Keratinocyte (primary cell): ENCODE results near the gene BEGAIN. TPM values are rescaled to one million over a fixed set of nuclear protein-coding genes. Genes with fewer than 3 reads are reported as not detected.

Experiments used
- DNase-seq: peaks from one replicate; pipeline ENCODE4 v3.0.0-alpha.2; 2011; ENCODE audit warnings: low read depth, missing footprints, low spot score
- FAIRE-seq: peaks from 2 replicates; lab custom pipeline; 2011; peaks lifted over from hg19 to GRCh38; lab: Jason Lieb, UNC
- H2AFZ ChIP-seq: 2 replicates; pipeline ENCODE4 v1.6.0; 2012; ENCODE audit warnings: low read length, control low read depth, inconsistent platforms; ENCODE audit not compliant: control insufficient read depth
- H3K27ac ChIP-seq: 2 replicates; pipeline ENCODE4 v1.5.1; 2011; ENCODE audit warnings: low read length; ENCODE audit not compliant: control insufficient read depth, insufficient read depth
- H3K27me3 ChIP-seq: 3 replicates; pipeline ENCODE4 v1.6.0; 2011; ENCODE audit warnings: low read length; ENCODE audit not compliant: control insufficient read depth, insufficient read depth; ENCODE audit errors: extremely low read depth
- H3K36me3 ChIP-seq, 2 experiments: 2 replicates in 1 of 2; 3 replicates in 1 of 2; pipeline ENCODE4 v1.5.1; 2011; ENCODE audit warnings: low read length in 2 of 2, mild to moderate bottlenecking in 1 of 2; ENCODE audit not compliant: control insufficient read depth in 2 of 2, insufficient read depth in 2 of 2; ENCODE audit errors: extremely low read depth in 1 of 2
- H3K4me1 ChIP-seq: 3 replicates; pipeline ENCODE4 v1.5.1; 2011; ENCODE audit warnings: low read length; ENCODE audit not compliant: control insufficient read depth, insufficient read depth; ENCODE audit errors: extremely low read depth
- H3K4me2 ChIP-seq: 3 replicates; pipeline ENCODE4 v1.6.0; 2011; ENCODE audit warnings: low read depth, low read length; ENCODE audit not compliant: control insufficient read depth, insufficient read depth; ENCODE audit errors: extremely low read depth
- H3K4me3 ChIP-seq, 3 experiments: fragments of 200-600 bp in 1 of 3; sonication (generic) in 1 of 3; 2 replicates in 2 of 3; 3 replicates in 1 of 3; pipeline ENCODE4 v1.5.1; 2011 to 2016; ENCODE audit warnings: low read length in 3 of 3, mild to moderate bottlenecking in 3 of 3, control low read depth in 2 of 3, inconsistent platforms in 1 of 3, low read depth in 1 of 3, mixed read lengths in 1 of 3, mixed run types in 1 of 3, moderate library complexity in 1 of 3; ENCODE audit not compliant: control insufficient read depth in 2 of 3, insufficient read depth in 2 of 3; ENCODE audit errors: extremely low read depth in 1 of 3
- H3K79me2 ChIP-seq: 2 replicates; pipeline ENCODE4 v1.6.0; 2012; ENCODE audit warnings: low read length; ENCODE audit not compliant: control insufficient read depth, insufficient read depth
- H3K9ac ChIP-seq: 3 replicates; pipeline ENCODE4 v1.6.0; 2011; ENCODE audit warnings: low read length; ENCODE audit not compliant: control insufficient read depth, insufficient read depth; ENCODE audit errors: extremely low read depth
- H3K9me1 ChIP-seq: 3 replicates; pipeline ENCODE4 v1.6.0; 2011; ENCODE audit warnings: low read length; ENCODE audit not compliant: control insufficient read depth, insufficient read depth; ENCODE audit errors: extremely low read depth
- H3K9me3 ChIP-seq: 2 replicates; pipeline ENCODE4 v1.5.1; 2012; ENCODE audit warnings: low read depth, low read length; ENCODE audit not compliant: control insufficient read depth
- H4K20me1 ChIP-seq: 3 replicates; pipeline ENCODE4 v1.6.0; 2011; ENCODE audit warnings: low read length; ENCODE audit not compliant: control insufficient read depth, insufficient read depth; ENCODE audit errors: extremely low read depth
- EZH2 ChIP-seq: IDR thresholded peaks from one replicate; pipeline ENCODE4 v1.6.1; 2012; ENCODE audit warnings: inconsistent platforms, mild to moderate bottlenecking, low read length, moderate library complexity
- dilution Hi-C: fragments of 300-500 bp; cut with MboI; formaldehyde crosslinking; loops from one replicate; pipeline ENCODE4 v1.7.0; 2020; ENCODE audit warnings: low sequenced_read_pairs; ENCODE audit not compliant: extremely low pct_ligation_motif_present
- polyA plus RNA-seq, 5 experiments: library from polyadenylated mRNA; depleted of rRNA in 3 of 5; stranded (reverse) in 3 of 5; stranded (forward) in 1 of 5; unstranded in 1 of 5; fragments of >200 nt; gene quantifications; 1 replicate in 1 of 5; 2 replicates in 3 of 5; 3 replicates in 1 of 5; pipeline versions ENCODE4 v1.2.1 to v1.2.3, GENCODE V29; 2011 to 2012; ENCODE audit warnings: missing spikeins in 2 of 5, low read depth in 1 of 5, low replicate concordance in 1 of 5
- TF ChIP-seq, protein P1 (sequence below), 3 experiments: IDR thresholded peaks in 1 of 3; conservative IDR thresholded peaks in 1 of 3; optimal IDR thresholded peaks in 1 of 3; 2 replicates in 2 of 3; 3 replicates in 1 of 3; pipeline versions ENCODE3 to v1.5.1; 2011; ENCODE audit warnings: low read length in 3 of 3, mild to moderate bottlenecking in 3 of 3, moderate library complexity in 2 of 3, control low read depth in 1 of 3, inconsistent platforms in 1 of 3; ENCODE audit not compliant: insufficient read depth in 2 of 3; ENCODE audit errors: extremely low read depth in 1 of 3

Gene BEGAIN
- polyA plus RNA-seq, 1 donor (not counting 4 experiments of a cell fraction or from before 2014, with no cell fraction given): 0.25 TPM

DNA sequence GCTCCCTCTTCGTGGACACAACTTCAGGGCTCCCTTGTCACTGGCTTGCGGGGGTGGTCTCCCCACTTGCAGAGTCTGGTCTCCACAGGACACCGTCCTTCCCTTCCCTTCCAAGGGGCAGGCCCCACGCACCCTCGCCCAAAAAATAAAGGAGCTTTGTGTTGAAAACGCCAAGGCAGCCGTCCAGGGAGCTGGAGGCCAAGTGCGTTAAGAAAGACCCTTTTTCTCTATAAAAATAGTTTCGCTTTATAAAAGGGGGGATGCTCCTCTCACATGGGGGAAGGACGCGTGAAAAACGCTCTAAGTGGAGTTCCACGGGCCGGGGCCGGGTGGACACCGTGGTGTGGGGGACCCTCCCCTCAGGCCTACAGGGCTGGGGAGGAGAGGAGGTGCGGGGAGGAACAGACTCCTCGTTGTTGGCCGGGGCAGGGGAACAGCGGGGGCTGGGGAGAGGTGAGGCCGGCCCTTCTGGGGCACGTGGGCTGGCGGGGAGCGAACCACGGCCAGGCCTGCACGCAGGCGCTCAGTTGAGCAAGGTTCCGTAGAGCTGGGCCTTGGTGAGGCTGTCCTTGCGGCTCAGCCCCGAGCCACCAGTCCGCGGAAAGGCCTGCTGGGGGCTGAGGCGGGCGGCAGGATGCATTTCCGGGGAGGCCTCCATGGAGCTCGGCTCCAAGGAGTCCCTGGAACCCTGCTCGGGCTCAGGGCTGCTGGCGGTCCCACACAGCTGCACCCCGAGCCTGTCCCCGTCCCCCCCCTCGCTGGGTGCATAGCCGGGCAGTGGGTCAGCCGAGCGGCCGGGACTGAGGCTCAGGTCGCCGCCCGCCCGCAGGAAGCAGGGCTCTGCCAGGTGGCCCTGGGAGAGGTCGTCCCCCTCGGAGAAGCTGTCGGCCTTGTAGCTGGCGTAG lies 49.5 kb downstream of the BEGAIN start:
- Histone ChIP-seq H3K9me1 (no peaks in the 10 kb centered on the region), H3K4me2 (no peak overlapping the region), H4K20me1 (no peaks in the 10 kb centered on the region), H3K4me1 (peaks cover 4% of the 10 kb centered on the region), H3K27ac (no peak overlapping the region), H2AFZ (no peak overlapping the region), H3K27me3 (no peaks in the 10 kb centered on the region), H3K36me3 (no peaks in the 10 kb centered on the region), H3K79me2 (no peaks in the 10 kb centered on the region), H3K9me3 (no peaks in the 10 kb centered on the region), H3K9ac (no peak overlapping the region), H3K4me3 (no peak overlapping the region)
- DNase-seq (no peak), FAIRE-seq (no peak)
- dilution Hi-C loops: no loop called here
- TF ChIP-seq, protein P1, sequence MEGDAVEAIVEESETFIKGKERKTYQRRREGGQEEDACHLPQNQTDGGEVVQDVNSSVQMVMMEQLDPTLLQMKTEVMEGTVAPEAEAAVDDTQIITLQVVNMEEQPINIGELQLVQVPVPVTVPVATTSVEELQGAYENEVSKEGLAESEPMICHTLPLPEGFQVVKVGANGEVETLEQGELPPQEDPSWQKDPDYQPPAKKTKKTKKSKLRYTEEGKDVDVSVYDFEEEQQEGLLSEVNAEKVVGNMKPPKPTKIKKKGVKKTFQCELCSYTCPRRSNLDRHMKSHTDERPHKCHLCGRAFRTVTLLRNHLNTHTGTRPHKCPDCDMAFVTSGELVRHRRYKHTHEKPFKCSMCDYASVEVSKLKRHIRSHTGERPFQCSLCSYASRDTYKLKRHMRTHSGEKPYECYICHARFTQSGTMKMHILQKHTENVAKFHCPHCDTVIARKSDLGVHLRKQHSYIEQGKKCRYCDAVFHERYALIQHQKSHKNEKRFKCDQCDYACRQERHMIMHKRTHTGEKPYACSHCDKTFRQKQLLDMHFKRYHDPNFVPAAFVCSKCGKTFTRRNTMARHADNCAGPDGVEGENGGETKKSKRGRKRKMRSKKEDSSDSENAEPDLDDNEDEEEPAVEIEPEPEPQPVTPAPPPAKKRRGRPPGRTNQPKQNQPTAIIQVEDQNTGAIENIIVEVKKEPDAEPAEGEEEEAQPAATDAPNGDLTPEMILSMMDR (optimal IDR thresholded peaks at IDR 0.05 in 1 of 3, IDR thresholded peaks at IDR 0.05 in 1 of 3, conservative IDR thresholded peaks at IDR 0.05 in 1 of 3; ENCODE audit: extremely low read depth in 1 of 3, insufficient read depth in 2 of 3, low read length in 3 of 3): no peak
- TF ChIP-seq EZH2: no peak

DNA sequence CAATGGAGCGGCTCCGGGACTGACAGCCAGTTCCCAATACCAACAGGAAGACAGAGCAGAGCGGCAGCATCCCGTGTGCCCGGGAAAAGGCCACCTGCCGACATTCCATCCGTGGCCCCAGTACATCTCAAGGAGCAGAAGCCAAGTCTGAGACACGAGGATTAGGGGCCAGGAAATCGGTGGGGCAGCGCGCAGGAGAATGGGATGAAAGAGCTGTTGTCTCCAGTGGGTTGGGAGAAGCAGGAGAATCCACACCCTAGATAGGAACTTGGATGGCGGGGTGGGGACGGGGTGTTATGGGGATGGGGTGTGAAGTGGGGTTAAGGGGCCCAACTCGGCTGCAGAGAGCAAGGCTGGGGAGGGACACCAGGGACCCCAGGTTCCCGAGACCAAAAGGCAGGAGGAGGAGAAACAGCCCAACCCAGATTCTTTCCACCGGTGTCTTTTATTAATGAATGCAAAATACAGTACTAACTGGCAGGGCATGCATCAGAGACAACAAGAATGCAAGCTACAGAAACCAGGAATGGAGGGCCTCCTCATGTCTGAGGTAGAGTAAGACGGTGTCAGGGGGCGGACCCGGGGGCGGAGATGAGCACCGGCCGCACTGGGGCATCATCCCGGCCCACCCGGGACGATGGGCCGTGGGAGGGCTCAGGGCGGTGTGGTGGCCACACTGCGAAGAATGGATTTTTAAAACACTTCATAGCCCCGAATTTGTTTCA lies 50.3 kb downstream of the BEGAIN start:
- FAIRE-seq (no peak), DNase-seq (no peak)
- H3K4me1 ChIP-seq: peaks cover 10% of the 10 kb centered on the region
- no peaks in the 10 kb centered on the region for H3K79me2 ChIP-seq
- H3K4me2 ChIP-seq: no peak overlapping the region
- H3K27ac ChIP-seq: no peak overlapping the region
- no peaks in the 10 kb centered on the region for H3K36me3 ChIP-seq
- dilution Hi-C loops: no loop called here
- H3K27me3 ChIP-seq: no peaks in the 10 kb centered on the region
- TF ChIP-seq, protein P1 (optimal IDR thresholded peaks at IDR 0.05 in 1 of 3, IDR thresholded peaks at IDR 0.05 in 1 of 3, conservative IDR thresholded peaks at IDR 0.05 in 1 of 3; ENCODE audit: extremely low read depth in 1 of 3, insufficient read depth in 2 of 3, low read length in 3 of 3): no peak
- no peak for TF ChIP-seq EZH2
- H3K9ac ChIP-seq: no peak overlapping the region
- H3K4me3 ChIP-seq: no peak overlapping the region
- no peaks in the 10 kb centered on the region for H3K9me3 ChIP-seq
- no peak overlapping the region for H2AFZ ChIP-seq
- H4K20me1 ChIP-seq: no peaks in the 10 kb centered on the region
- H3K9me1 ChIP-seq: no peaks in the 10 kb centered on the region
